Immature natural killer cell (primary cell): Measurements from ENCODE around the gene APBB1IP. TPM values are rescaled to one million over a fixed set of nuclear protein-coding genes. Genes with fewer than 3 reads are reported as not detected.

Experiments
- DNase-seq, 3 donors: peaks; one replicate each; pipeline ENCODE4 v3.0.0; 2022; ENCODE audit warnings: mixed read lengths in 1 of 3
- H3K27ac Mint-ChIP-seq, 6 donors: one replicate each; pipeline ENCODE4 v1.8.0; 2020; ENCODE audit warnings: mixed read lengths in 6 of 6, mild to moderate bottlenecking in 5 of 6, inconsistent platforms in 4 of 6, moderate library complexity in 3 of 6
- H3K27me3 Mint-ChIP-seq, 3 donors: one replicate each; pipeline ENCODE4 v1.8.0; 2020 to 2021; ENCODE audit warnings: low read depth in 3 of 3, mild to moderate bottlenecking in 3 of 3, mixed read lengths in 3 of 3, moderate library complexity in 3 of 3, inconsistent platforms in 1 of 3
- H3K36me3 Mint-ChIP-seq, 3 donors: one replicate each; pipeline ENCODE4 v1.8.0; 2020; ENCODE audit warnings: mixed read lengths in 3 of 3, inconsistent platforms in 2 of 3, mild to moderate bottlenecking in 2 of 3
- H3K4me1 Mint-ChIP-seq, 2 donors: one replicate each; pipeline ENCODE4 v1.8.0; 2020; ENCODE audit warnings: inconsistent platforms in 2 of 2, mild to moderate bottlenecking in 2 of 2, mixed read lengths in 2 of 2, moderate library complexity in 1 of 2
- H3K4me3 Mint-ChIP-seq, 5 donors: one replicate each; pipeline ENCODE4 v1.8.0; 2020; ENCODE audit warnings: mild to moderate bottlenecking in 5 of 5, mixed read lengths in 5 of 5, inconsistent platforms in 3 of 5, moderate library complexity in 3 of 5
- H3K9me3 Mint-ChIP-seq, 6 donors: one replicate each; pipeline ENCODE4 v1.8.0; 2020; ENCODE audit warnings: mild to moderate bottlenecking in 6 of 6, mixed read lengths in 6 of 6, inconsistent platforms in 4 of 6, moderate library complexity in 3 of 6
- polyA plus RNA-seq, 3 donors: library from polyadenylated mRNA; unstranded; fragments of 300-500 nt; fragmentation: Illumina TruSeq; gene quantifications; one replicate each; pipeline ENCODE4 v1.2.3, GENCODE V29; 2021

APBB1IP gene
- polyA plus RNA-seq, 3 donors from 2014 or later, result 22.0 to 83.5 (median 29.8) TPM

GRCh38 chr10:26534384-26534783 lies 96.2 kb downstream of the APBB1IP start:
- Mint-ChIP-seq H3K36me3 (peaks cover 7 to 40% (median 24%) of the 10 kb centered on the region in 3 donors), H3K27me3 (peaks cover 0 to 2% (median 0%) of the 10 kb centered on the region in 3 donors)

GRCh38 chr10:26540601-26541000 lies 102.5 kb downstream of the APBB1IP start:
- Mint-ChIP-seq H3K27ac (peak overlapping the region in 4 of 6 donors; percentile 13 to 48 (median 30)), H3K36me3 (peaks cover 15 to 53% (median 31%) of the 10 kb centered on the region in 3 donors), H3K27me3 (peaks cover 0 to 2% (median 0%) of the 10 kb centered on the region in 3 donors), H3K4me1 (peaks cover 13 to 31% of the 10 kb centered on the region in 2 donors), H3K4me3 (no peak overlapping the region), H3K9me3 (no peaks in the 10 kb centered on the region)
- DNase-seq, result no peak

More at GRCh38 chr10:26534384-26534783, 96.2 kb downstream of the APBB1IP start:
- H3K4me3 Mint-ChIP-seq, result no peak overlapping the region
- peak overlapping the region in 2 of 6 donors; percentile 17 to 66 for H3K27ac Mint-ChIP-seq
- H3K9me3 Mint-ChIP-seq, result no peaks in the 10 kb centered on the region
- H3K4me1 Mint-ChIP-seq, result peaks cover 2 to 4% of the 10 kb centered on the region in 2 donors
- DNase-seq, result no peak

GRCh38 chr10:26543567-26544306 lies 105.6 kb downstream of the APBB1IP start:
- no peak for DNase-seq
- peaks cover 0 to 2% (median 0%) of the 10 kb centered on the region in 3 donors for H3K27me3 Mint-ChIP-seq
- peaks cover 14 to 57% of the 10 kb centered on the region in 2 donors for H3K4me1 Mint-ChIP-seq
- H3K4me3 Mint-ChIP-seq, result peak overlapping the region in 1 of 5 donors; percentile 14
- peak overlapping the region; percentile 65 to 86 (median 72) for H3K27ac Mint-ChIP-seq
- H3K36me3 Mint-ChIP-seq, result peaks cover 21 to 53% (median 35%) of the 10 kb centered on the region in 3 donors
- no peaks in the 10 kb centered on the region for H3K9me3 Mint-ChIP-seq

- H3K27ac Mint-ChIP-seq, result peak overlapping the region; percentile 49 to 77 (median 66)
- peaks cover 0 to 2% (median 0%) of the 10 kb centered on the region in 3 donors for H3K27me3 Mint-ChIP-seq
- H3K9me3 Mint-ChIP-seq, result peaks cover 0 to 9% (median 5%) of the 10 kb centered on the region in 6 donors
- no peak for DNase-seq
- no peak overlapping the region for H3K4me3 Mint-ChIP-seq
- H3K36me3 Mint-ChIP-seq, result peaks cover 32 to 60% (median 47%) of the 10 kb centered on the region in 3 donors
- H3K4me1 Mint-ChIP-seq, result peaks cover 18 to 64% of the 10 kb centered on the region in 2 donors
These were observed 106.8 kb downstream of the APBB1IP start for GRCh38 chr10:26544932-26545331.

GRCh38 chr10:26550774-26551526 lies 112.8 kb downstream of the APBB1IP start:
- H3K27me3 Mint-ChIP-seq, result peaks cover 0 to 4% (median 0%) of the 10 kb centered on the region in 3 donors
- H3K9me3 Mint-ChIP-seq, result peaks cover 2 to 19% (median 12%) of the 10 kb centered on the region in 6 donors
- H3K36me3 Mint-ChIP-seq, result peaks cover 60 to 77% (median 65%) of the 10 kb centered on the region in 3 donors
- peaks cover 11 to 65% of the 10 kb centered on the region in 2 donors for H3K4me1 Mint-ChIP-seq
- no peak overlapping the region for H3K4me3 Mint-ChIP-seq
- DNase-seq, result no peak
- H3K27ac Mint-ChIP-seq, result peak overlapping the region in 1 of 6 donors; percentile 45

GRCh38 chr10:26554246-26554645 lies 116.1 kb downstream of the APBB1IP start:
- Mint-ChIP-seq H3K27me3 (peaks cover 0 to 4% (median 2%) of the 10 kb centered on the region in 3 donors), H3K27ac (peak overlapping the region in 4 of 6 donors; percentile 11 to 79 (median 48)), H3K4me3 (no peak overlapping the region), H3K9me3 (peaks cover 2 to 17% (median 11%) of the 10 kb centered on the region in 6 donors), H3K36me3 (peaks cover 45 to 64% (median 46%) of the 10 kb centered on the region in 3 donors), H3K4me1 (peaks cover 14 to 54% of the 10 kb centered on the region in 2 donors)
- DNase-seq, result no peak

GRCh38 chr10:26555719-26556368 lies 117.7 kb downstream of the APBB1IP start:
- H3K36me3 Mint-ChIP-seq, result peaks cover 34 to 60% (median 40%) of the 10 kb centered on the region in 3 donors
- H3K27me3 Mint-ChIP-seq, result peaks cover 0 to 4% (median 2%) of the 10 kb centered on the region in 3 donors
- peak overlapping the region in 5 of 6 donors; percentile 3 to 77 (median 72) for H3K27ac Mint-ChIP-seq
- DNase-seq, result no peak
- H3K9me3 Mint-ChIP-seq, result peaks cover 0 to under 1% (median 0%) of the 10 kb centered on the region in 6 donors
- peaks cover 9 to 42% of the 10 kb centered on the region in 2 donors for H3K4me1 Mint-ChIP-seq
- no peak overlapping the region for H3K4me3 Mint-ChIP-seq

GRCh38 chr10:26556748-26557640 lies 118.9 kb downstream of the APBB1IP start:
- DNase-seq, result peak; percentile 15 to 42 (median 28)
- Mint-ChIP-seq H3K9me3 (no peaks in the 10 kb centered on the region), H3K27me3 (peaks cover 0 to 3% (median 2%) of the 10 kb centered on the region in 3 donors), H3K4me3 (no peak overlapping the region), H3K36me3 (peaks cover 30 to 57% (median 37%) of the 10 kb centered on the region in 3 donors), H3K27ac (peak overlapping the region; percentile 24 to 72 (median 49)), H3K4me1 (peaks cover 9 to 36% of the 10 kb centered on the region in 2 donors)

- peaks cover 9 to 39% of the 10 kb centered on the region in 2 donors for H3K4me1 Mint-ChIP-seq
- H3K9me3 Mint-ChIP-seq, result no peaks in the 10 kb centered on the region
- H3K36me3 Mint-ChIP-seq, result peaks cover 28 to 54% (median 40%) of the 10 kb centered on the region in 3 donors
- peak overlapping the region in 3 of 6 donors; percentile 30 to 71 (median 62) for H3K27ac Mint-ChIP-seq
- H3K27me3 Mint-ChIP-seq, result peaks cover 0 to 3% (median 2%) of the 10 kb centered on the region in 3 donors
- no peak for DNase-seq
- H3K4me3 Mint-ChIP-seq, result no peak overlapping the region
These were observed 119.5 kb downstream of the APBB1IP start for GRCh38 chr10:26557641-26558014.

GRCh38 chr10:26566525-26567350 lies 128.6 kb downstream of the APBB1IP start:
- Mint-ChIP-seq H3K27ac (no peak overlapping the region), H3K36me3 (peaks cover 44 to 65% (median 47%) of the 10 kb centered on the region in 3 donors), H3K9me3 (no peaks in the 10 kb centered on the region), H3K27me3 (peaks cover 0 to 3% (median 0%) of the 10 kb centered on the region in 3 donors), H3K4me3 (no peak overlapping the region), H3K4me1 (peaks cover 2 to 5% of the 10 kb centered on the region in 2 donors)
- DNase-seq, result no peak

GRCh38 chr10:26567351-26567721 lies 129.2 kb downstream of the APBB1IP start:
- Mint-ChIP-seq H3K27ac (no peak overlapping the region), H3K36me3 (peaks cover 45 to 65% (median 48%) of the 10 kb centered on the region in 3 donors), H3K9me3 (no peaks in the 10 kb centered on the region), H3K27me3 (peaks cover 0 to 4% (median 0%) of the 10 kb centered on the region in 3 donors), H3K4me1 (peaks cover under 1 to 2% of the 10 kb centered on the region in 2 donors), H3K4me3 (no peak overlapping the region)
- DNase-seq, result no peak

- Mint-ChIP-seq H3K27ac (peak overlapping the region in 2 of 6 donors; percentile 10 to 27), H3K4me3 (no peak overlapping the region), H3K4me1 (peaks cover 11 to 13% of the 10 kb centered on the region in 2 donors), H3K36me3 (peaks cover 49 to 53% (median 52%) of the 10 kb centered on the region in 3 donors), H3K9me3 (no peaks in the 10 kb centered on the region), H3K27me3 (peaks cover 0 to 6% (median 0%) of the 10 kb centered on the region in 3 donors)
- DNase-seq, result no peak
These were observed 133.5 kb downstream of the APBB1IP start for GRCh38 chr10:26571655-26572054.
